HG03064 (cell line): ENCODE measurements around the gene ANGPTL2.

ENCODE experiments used
- ATAC-seq: cut with Tn5 transposase; IDR thresholded peaks from one replicate; pipeline ENCODE4 v1.9.1; 2021; ENCODE audit warnings: low read depth; ENCODE audit not compliant: unreplicated experiment

ANGPTL2 gene

DNA sequence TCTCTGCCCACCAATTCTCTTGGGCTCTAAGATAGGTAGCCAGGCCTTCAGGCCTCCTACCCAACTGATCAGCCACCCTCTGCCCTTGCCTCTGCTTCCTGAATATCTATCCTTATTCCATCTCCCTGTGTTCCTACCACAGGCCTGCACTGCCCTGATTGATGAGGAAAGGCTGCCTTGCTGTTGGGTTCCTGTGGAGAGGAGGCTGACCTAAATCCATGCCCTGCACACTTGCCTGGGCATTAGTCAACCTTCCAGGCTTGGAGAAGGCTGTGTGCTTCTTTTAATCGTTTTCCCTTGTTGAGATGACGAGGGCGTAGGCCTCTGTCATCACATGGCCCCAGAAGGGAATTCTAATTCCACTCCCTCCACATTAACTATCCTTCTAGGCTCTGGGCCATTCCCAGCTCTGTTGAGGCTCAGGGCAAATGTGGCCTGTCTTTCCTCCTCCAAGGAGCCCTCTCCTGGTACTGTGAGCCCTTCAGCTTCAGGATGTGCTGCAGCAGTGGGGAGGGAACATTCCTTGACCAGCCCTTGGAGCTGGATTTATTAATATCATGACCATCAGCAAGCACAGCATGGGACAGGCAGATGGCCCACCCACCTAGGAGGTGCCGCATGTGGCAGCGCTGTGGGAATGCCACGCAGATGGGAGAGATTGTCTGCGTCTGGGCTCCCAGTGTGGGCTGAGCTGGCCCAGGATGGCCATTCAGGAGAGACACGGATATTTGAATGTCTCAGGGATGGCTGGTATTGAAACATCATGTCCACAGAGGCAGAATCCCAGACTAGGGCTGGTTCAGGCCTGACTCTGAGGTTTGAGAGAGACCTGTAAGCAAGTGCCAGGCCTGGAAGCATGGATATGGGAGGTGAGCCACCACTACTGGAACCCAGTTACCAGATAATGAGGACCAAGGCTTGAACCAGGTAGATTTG, 40.9 kb downstream of the ANGPTL2 start:
- no peak for ATAC-seq

DNA sequence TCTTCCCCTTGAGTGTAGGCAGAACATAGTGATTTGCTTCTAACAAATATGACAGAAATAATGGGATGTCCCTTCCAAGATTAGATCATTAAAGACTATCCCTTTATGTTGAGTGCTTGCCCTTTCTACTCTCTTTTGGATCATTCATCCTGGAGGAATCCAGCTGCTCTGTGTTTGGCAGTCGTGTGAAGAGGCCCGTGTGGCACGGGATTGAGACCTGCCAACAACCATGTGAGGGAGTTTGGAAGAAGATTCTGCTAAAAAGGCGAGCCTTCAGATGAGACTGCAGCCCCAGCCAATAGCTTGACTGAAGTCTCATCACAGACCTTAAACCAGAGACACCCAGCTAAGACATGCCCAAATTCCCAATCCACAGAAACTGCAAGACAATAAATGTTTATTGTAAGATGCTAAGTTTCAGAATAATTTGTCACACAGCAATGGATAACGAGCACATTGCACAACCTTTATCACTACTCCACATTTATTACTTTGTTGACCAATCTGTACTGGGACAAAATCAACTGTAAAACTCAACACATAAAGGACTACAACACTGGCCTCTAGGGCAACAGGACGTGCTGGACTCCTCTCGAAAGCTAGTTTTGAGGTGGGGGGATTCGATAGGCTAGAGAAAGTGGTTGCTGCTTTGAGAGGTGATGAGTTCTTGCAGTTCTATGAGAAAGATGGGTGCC, 42.8 kb downstream of the ANGPTL2 start:
- ATAC-seq: no peak

DNA sequence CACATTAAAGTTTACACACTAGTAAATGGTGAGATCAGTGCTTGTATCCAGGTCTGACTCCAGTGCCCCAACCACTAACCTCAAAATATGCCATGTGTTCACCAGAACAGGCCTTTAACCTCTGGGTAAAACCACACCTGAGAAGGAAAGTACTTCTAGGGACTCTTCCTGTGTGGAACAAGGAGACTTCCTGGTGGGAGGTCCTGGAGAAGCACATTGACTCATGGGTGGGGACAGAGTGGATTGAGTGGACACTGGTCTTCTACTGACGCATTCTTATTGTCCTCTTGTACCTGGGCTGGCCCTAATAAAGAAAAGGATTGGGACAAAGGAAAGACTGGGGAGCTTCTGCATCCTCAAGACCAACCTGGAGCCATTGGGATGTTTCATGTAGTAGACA, 43.4 kb downstream of the ANGPTL2 start:
- ATAC-seq: no peak

DNA sequence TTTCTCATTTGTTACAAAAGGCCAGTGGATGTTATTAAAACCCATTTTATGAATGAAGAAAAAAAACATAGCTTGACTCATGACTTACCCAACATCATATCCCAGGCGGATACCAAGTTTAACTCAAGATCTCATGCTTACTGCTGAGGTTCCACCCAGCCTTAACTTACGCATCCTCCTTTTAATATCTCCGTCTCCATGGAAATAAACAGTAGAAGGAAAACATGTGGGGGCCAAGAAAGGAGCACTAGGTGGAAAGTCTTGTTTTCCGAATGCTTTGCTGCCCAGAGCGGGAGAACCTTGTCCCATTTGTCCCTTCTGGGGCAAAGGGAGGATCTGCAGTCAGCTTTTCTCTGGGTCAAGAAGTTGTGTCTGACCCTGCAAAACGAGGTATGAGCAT, 44.1 kb downstream of the ANGPTL2 start:
- no peak for ATAC-seq

DNA sequence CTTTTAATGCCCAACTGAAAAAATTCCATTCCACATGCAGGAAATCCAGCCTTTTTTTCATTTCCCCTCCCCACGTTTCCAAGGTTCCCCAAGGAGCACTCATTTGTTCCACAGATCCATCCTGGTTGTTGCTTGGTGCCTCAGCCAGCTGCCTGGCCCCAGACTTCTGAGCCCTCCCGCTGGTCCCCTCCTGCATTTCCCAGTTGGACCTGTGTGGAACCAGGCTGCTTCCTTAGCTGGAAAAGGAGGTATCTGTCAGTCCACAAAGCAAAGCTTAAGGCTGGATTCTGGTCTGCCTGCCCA, 44.8 kb downstream of the ANGPTL2 start:
- ATAC-seq: no peak

DNA sequence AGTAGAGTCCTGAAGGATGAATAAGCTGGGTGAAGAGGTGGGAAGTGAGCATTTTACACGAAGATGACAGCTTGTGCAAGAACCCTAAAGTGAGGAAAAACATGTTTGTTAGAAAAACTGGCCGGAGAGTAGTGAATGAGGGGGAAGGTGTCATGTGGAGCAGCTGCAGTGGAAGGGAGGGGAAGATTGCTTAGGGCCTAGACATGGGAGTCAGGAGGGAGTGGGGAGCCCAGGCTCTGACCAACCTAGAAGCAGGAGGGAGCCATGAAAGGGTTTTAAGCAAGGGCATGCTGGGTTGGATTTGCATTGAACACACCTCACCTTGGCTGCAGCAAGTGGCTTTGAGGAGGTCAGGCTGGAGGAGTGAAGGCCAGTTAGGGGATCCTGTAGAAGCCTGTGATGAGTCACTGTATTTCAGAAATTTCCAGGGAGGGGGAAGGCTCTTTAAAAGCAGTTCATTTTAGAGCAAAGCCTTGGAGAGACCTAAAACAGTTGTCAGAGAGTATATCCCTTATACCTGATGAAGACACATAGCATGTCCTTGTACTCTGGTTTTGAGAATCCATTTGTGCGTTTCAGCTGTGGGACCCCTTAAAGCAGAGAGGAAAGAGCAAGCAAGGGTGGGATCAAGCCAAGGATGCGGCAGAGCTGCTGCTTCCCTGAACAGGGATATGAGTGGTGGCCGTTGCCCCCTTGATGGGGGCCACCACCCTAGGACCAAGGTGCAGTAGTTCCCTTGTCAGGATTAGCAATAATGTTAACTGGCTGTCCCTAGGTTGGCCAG, 45.4 kb downstream of the ANGPTL2 start:
- no peak for ATAC-seq

DNA sequence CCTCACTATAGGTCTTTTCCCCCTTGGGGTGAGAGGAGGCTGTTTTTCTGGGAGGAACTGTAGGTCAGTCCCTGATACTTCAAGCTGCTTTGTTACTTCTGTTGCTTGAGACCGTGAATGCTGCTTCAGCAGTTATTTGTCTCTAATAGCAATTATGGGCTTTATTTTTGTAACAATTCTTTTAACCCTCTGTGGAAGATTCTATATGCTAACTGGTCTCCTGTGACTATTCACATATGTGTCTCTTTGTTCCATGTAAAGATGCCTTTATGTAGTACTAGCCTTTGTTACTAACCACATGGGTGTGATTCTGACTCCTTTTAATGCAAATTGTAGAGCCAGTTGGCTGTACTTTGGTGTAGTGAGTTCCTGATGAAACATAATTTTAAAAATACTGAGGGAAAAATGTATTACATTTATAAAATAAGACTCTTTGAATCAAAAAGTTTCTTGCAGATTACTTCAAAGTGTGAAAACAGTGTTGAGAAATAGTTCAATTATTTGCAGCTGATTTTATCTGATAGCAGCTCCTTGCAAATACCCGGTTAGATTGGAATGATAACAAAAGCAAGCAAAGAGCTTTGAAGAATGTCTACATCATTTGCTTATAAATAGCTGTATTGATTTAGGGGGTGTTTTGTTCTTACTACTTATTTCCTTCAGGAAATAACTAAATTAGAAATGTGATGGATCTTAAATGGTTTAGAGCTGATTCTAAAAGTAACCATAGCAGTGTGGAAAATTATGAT, 46.6 kb downstream of the ANGPTL2 start:
- ATAC-seq: no peak

DNA sequence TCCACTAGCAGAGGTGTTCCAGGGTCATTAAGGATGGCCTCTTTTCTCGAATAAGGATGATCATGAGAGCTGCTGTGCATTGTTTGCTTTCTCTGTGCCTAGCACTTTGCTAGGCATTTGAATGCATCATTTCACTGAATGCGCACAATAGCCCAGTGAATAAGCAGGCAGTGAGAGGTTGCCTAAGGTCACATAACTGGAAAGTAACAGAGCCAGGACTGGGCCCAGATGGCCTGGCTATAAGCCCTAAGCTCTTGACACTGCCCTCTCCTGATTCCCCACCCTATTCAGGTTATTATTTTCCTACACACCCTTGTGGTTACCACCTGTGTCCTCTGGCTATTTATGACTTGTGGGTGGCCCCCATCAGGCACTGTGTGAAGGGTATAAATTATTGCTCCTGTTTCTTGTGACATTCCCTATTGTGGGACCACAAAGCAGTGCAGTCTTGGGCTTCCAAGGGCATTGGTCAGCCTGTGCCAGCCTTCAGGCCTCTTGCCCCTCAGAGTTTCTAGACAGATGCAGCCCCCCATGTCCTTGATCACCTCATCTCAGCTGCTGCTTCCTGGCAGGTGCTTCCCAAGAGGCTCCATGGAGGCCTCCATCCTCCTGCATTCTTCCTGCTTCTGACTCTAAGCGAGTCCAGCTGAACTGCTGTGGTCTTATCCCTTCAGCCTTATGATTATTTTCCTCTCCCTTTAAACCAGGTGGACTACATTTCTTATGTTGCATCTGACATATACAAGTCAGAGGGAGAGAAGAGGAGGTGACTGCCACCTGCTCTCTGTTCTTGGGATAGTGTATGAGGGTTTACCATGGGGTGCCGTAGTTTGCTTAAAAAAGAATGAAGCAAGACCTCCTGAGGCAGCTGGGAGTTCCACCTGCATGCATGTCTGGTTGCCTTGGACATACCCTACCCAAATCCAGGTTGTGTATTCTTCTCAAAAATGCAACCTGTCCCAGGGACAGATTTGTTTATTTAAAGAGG, 47.6 kb downstream of the ANGPTL2 start:
- no peak for ATAC-seq

DNA sequence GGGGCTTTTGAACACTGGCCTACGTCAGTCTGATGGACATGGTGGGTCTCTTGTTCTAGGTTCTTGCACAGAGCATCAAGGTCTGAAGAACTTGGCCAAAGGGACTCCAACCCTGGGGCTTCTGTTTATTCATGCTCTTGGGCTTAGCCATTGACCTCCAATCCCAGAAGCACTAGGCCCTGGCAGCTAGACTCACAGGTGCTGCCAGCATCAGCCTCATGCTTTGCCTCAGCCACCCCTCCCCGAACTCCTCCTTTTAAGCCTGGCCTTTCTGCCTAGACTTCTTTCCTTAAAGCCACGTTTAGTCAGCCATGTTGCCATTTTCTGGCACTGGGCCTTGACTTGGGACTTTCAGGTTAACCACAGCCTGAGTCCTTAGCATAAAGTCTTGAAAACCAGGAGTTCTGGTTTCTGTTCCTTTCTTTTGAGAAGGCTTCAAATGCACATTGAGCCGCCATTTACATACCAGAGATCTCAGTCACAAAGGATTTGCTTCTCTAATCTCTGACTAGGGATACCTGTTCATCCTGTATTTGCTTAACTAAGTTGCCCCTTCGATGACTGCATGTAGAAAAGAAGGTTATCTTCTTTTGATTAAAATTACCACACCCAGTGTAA, 54.7 kb downstream of the ANGPTL2 start:
- ATAC-seq: no peak

DNA sequence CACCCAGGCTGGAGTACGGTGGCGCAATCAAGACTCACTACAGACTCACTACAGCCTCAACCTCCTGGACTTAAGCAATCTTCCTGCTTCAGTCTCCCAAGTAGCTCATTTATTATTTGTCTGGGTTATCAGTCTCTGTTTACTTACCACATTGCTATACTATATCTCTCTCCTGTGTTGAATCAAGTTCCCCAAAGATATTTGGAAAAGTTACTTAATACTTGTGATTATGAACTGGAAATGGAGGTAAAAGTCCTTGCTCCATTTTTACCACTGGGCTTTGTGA, 55.6 kb downstream of the ANGPTL2 start:
- ATAC-seq: no peak

DNA sequence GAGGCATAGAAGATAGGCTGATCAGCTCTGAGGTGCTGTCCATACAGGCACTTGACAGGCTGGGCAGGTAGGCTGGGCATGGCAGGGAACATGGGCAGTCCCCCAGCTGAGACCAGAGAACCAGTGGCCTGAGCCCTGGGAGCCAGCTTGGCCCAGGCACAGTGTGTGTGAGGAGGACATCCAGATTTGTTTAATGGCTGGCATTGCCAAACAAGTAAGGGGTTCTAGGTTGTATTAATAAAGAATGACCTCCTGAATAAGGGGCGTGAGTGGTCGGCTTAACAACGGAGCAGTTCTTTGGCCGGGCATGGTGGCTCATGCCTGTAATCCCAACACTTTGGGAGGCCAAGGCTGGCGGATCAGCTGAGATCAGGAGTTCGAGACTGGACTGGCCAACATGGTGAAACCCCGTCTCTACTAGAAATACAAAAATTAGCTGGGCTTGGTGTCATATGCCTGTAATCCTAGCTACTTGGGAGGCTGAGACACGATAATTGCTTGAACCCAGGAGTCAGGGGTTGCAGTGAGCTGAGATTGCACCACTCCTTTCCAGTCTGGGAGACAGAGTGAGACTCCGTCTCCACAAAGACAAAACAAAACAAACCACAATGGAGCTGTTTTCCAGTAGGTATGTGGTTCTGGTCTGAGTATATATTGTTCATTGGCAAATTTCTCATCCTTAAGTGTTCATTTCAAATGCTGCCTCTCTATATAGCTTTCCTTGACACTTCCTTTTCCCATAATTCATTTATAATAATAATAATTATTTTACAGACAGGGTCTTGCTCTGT, 56.2 kb downstream of the ANGPTL2 start:
- no peak for ATAC-seq

DNA sequence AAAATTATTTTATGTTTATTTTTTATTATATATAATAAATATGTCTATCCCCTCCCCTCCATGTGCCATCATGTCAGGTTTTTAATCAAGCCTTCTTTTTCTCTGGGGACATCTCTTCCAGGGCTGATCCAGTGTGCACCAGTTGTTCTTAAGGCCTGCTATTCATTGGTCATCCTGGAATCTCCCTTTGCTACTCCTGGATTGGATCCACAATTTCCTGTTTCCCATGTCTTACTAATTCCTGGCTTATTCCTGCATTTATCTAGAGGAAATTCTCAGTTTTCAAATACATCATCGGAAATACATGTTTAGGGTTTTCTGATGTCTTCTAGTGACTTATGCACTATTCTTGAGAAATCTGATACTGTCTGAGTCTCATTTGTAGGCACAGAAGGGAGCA, 56.8 kb downstream of the ANGPTL2 start:
- no peak for ATAC-seq

DNA sequence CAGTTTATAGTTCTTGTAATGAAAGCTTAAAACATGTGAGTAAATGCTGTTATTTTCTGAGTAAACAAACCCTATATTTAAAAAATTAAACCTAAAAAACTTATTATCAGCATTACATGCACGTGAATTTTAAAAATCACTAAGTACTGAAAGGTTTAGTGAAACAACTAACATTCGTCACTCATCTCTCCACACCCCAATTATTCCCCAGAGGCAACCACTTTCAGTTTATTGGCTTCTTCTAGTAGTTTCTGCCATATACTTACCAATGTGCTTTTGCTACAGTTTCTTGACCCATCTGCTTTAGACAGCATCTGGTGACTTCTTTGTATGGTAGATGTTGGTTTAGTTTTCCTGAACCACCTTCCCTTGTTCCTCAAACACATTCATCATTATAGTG, 58.1 kb downstream of the ANGPTL2 start:
- ATAC-seq: no peak

DNA sequence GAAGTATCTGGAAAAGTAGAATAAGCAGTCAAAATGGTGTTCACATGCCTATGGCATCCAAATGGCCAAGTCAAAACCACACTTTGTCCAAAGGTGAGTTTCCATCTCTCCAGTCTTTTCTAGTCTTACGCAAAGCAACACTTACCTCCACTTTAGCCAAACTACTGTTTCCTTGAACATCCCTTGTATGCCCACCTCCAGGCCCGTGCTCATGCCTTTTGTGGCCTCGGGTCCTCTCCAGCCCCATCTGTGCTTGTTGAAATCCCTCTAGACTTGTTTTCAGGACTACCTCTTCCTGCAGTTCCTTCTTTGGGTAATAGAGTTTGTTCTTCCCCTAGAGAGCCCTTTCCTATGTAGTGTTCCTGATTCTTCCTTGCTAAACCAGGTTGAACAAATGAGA, 61.0 kb downstream of the ANGPTL2 start:
- ATAC-seq: no peak

DNA sequence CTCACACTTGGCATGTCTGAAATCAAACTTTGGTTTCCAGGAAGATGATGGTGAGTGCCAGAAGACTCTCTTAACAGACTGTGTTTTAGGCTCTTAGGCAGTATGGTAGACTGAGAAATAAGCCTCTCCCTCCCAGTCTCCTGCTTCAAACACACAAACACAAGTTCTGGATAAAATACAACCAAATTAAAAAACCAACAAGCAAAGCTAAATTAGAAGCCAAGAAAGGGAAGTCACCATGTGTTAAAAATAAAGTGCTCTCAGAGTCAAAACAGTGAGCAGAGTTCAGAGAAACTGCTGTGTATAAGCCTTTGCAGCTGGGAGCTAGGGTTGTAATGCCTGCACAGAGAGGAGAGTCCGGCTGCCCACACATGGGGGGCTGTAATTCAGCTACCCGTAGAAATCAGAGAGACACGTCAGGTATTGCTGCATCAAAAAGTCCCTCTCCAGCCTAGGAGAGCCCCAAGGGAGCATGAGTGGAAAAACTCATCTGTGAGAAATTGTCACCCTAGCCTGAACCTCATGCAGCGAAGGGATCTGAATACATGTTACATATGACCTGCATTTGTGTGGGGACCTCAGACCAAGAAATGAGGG, 62.6 kb downstream of the ANGPTL2 start:
- ATAC-seq: no peak

DNA sequence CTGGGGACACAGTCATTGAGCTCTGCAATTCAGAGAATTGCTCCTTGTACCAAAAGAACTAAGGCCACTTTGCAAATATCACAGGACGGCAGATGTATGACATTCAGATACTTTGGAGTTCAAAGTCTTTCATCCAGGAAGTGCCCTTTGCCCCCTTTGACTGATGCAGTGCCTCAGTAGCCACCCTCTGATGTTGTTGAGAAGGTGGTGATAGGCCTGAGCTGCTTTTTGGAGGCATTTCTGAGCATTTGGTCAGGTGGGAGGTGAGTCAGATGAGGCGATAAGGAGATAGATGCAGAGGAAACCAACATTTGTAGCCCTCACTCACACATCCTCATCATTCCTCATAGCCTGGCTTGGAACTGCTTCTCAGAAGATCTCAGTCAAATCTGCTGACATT, 63.4 kb downstream of the ANGPTL2 start:
- ATAC-seq: no peak

DNA sequence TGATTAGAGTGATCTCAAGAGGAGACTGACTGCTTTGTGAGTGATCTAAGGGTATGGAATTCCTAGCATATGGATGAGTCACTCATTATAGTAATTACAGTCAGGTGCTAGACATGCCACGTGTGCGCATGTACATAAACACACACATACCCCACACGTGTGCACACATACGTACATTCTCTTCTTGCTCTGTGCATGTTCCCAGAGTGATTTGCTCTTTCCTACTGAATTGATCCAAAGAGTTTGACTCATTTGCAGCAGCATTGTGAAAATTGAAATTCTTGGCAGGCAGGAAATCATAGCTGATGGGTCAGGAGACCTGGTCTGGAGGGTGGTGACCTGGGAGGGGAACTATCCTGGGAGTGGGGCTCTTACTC, 63.8 kb downstream of the ANGPTL2 start:
- ATAC-seq: no peak

DNA sequence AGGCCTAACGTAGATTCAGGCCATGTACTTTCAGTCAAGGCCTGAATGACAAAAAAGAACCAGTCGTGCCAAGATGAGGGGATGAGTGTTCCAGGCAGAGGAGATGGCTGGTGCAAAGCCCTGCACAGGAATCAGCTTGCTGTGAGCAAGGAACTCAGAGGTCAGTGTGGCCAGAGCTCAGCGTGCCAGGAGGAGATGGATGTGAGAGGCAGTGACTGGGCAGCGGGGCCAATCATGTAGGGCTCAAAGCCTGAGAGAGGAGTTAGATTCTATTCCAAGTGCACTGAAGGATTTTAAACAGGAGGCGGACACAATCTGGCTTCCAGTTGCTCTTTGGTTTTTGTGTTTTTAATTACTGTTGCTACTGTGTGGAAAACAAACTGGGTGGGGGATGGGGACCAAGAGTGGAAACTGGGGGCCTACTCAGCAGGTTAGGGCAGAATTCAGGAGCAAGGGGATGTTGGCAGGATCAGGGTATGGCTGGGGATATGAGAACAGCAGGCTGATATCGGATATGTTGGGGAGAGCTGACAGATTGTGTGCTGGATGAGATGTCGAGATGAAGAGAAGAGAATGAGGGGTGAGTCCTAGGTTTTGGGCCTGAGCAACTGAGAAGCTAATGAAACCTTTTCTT, 64.3 kb downstream of the ANGPTL2 start:
- ATAC-seq: no peak
